Midbrain (tissue), 1 donor: ENCODE data around the gene STARD7.
"Not testable (repeated sequence)": the region's sequence is repeated elsewhere in the genome, so short reads cannot be mapped to it uniquely, and the experiment has no call there.

Experiments used
- DNase-seq: peaks from one replicate; lab custom pipeline; 2025; lab: John Stamatoyannopoulos, UW

Gene STARD7

DNA sequence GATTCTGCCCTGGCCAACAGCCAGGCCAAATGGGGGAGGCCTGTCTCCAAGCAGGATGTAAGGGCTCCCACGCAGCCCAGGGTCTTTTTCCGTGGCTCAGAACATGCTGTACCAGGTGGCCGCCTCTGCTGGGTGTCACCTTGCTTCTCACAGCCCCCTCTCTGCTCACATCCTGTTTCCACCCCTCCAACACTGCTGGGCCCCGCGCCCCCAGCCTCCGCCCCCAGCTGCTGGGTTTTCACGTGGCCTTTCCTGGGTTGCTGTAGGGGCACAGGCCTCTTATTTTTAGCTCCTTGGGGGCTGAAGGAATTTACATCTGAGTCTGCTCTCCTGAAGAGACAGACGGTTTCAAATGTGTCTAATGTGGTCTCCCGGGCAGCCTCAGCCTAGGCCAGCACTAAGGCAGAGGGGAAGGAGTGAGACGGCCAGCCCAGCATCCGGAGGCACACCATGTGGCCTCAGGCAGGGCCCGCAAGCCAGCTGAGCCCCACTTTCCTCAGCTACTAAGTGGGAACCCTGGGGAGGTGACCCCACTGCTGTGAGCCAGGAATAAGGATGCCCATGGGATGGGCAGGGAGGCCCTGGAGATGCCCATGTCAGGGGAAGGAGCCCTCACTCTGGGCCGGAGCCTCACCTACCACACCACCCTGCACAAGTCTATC is 44.7 kb downstream of the STARD7 start:
- no peak for DNase-seq

DNA sequence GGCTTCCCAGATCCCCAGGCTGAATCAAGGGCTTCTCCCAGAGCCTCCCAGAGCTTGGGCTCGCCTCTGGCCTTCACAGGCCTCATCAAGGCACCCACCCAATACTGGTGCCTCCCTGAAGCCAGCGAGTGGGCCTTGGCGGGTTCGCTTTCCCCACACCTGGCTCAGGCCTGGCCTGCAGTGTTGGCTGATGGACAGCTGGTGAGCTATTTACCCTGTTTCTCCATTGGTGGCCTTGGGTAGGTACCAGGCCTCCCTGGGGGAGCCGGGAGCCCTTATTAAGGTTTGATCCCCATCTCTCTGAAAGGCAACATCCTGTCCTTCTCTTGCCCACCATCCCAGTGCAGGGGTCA is 45.2 kb downstream of the STARD7 start:
- no peak for DNase-seq

DNA sequence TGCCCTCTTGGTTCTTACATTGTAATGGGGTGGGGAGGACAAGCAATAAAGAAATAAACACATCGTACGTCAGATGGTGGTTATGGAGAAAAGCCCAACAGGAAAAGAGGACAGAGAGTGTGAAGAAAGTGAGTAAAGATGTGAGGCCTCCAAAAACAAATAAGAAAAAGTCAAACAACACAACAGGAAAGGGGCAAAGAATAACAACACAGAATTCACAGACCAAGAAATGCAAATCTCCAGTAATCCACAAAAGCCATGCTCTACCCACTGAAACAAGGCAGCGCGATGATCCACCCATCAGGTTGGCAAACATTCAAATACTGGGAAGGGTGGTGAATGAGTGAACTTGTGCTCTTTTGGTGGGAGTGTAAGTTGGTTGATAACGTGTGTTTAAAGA is 46.7 kb downstream of the STARD7 start:
- no peak for DNase-seq

DNA sequence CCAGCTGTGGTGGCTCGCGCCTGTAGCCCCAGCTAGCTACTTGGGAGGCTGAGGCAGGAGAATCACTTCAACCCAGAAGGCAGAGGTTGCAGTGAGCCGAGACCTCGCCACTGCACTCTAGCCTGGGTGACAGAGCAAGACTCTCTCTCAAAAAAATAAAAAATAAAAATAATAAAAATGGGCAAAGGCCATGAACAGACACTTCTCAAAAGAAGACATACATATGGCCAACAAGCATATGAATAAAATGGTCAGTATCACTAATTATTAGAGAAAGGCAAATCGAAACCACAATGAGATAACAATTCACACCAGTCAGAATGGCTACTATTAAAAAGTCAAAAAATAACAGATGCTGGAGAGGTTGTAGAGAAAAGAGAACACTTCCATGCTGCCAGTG is 48.3 kb downstream of the STARD7 start:
- DNase-seq: not testable (repeated sequence)

DNA sequence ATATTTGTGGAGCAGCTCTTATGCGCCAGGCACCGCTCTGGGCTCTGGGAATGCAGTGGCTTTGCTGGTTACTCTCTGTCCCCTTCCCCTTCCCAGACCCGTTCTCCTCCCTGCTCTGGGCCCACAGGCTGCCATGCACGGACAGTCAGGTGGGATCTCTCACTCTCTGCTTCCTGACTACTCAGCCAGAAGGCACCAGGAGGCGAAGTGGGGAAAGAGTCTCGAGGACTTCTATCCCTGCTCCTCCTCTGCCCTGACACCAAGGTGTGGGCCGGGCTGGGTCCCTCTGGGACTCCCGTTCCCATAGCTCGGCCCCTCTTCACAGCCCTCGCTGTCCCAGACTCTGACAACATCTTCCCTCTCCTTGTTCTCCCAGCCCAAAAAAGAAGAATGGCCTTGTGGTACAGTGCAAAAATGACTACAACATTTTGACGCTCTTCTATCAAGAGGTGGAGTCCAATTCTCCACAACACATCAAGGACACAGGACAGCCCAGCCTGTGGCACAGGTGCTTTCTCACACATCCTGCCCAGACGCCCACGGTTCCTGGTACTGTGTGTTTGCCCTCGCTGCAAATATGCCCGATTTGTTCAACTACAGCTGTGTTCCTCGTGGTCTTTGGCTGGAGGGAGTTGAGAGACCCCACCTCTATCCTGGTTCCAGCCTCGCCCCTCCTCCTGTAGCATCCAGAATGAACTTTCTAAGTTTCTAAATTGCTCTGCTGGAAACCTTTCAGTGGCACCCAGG is 49.4 kb downstream of the STARD7 start:
- no peak for DNase-seq

DNA sequence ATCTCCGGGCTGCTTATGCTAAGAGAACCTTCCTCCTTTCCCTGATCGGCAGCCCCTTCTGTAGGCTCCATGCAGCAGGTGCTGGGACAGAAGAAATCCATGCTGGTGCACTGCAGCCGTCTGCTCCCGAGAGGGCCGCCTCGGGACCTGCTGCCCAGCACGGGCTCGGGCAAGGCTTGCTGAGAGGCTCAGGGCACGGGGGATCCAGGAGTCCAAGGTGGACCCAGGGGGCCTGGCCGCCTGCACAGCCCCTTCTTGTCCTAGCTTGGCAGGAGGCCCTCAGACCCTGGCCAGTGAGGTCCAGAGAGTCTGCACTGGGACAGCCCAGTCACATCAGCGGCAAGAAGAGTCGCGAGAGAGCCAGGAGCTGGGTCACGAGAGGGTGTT is 50.1 kb downstream of the STARD7 start:
- no peak for DNase-seq

DNA sequence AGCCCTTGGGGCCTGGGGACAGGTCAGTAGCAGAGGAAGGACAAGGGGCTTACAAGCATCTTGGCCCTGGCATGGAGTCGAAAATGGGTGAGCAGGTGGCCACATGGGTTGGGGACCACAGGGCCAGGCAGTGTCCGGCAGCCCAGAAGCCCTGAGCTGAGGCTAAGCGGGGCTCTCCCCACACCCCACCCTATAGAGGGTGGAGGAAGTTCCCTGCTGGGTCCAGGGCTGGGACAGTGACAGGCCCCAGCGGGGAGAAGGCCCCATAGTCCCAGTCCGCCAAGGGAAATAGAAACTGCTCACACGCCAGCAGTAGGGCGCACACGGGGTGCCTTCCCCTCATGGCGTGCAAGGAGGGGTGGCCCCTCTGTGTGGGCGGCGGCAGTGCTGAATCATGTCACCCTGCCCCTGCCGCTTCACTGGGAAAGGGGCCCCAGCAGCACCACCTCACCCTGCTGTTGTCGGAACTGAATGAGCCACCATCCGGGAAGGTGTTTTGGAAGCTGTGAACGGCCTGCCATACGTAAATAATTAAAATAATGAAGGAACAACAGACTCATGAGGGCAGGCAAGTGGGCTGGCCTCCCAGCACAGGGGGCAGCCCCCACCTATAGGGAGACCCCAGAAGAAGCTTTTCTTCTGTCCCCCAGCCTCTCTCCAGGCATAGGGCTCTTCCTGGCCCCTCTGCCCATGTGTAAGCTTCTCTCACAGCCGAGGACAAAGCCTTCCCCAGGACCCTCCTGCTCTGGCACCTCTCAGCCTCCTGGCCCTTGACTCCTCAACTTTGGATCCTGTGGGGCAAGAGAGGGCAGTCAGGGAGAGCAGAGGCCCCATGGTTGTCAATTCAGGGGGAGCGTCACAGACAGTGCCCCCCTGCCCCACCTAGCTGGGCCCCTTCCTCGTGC is 50.7 kb downstream of the STARD7 start:
- DNase-seq: no peak

DNA sequence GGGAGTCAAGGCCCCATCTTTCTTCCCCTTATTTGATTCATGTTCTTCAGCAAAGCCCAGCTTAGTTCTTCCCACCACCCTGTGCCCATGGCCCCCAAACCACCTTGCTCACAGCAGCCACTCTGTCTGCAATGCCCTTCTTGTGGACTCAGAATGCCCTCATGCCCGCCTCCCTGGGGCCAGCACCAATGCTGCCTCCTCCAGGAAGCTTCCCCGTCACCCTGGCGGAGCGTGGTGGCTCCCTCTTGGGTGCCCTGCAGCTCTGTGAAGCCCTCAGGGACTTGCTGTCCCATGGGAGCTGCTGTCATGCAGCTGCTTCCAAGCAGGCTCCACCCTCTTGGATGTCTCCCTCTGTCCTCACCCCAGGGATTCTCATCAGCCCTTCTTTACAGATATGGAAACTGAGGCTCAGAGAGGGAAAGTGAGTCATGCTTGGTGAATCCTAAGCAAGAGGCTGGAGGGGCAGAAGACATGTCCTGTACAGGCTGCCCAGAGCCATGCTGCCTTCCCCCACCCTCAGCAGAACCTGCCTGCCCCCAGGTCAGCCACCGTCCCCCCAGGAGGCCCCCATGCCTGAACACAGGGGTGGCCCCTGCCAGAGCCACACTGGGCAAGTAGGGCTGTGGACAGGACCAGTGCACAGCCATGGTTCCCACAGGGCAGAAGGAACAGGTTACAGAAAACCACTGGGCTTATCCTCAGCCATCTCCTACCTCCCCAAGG is 51.5 kb downstream of the STARD7 start:
- no peak for DNase-seq

DNA sequence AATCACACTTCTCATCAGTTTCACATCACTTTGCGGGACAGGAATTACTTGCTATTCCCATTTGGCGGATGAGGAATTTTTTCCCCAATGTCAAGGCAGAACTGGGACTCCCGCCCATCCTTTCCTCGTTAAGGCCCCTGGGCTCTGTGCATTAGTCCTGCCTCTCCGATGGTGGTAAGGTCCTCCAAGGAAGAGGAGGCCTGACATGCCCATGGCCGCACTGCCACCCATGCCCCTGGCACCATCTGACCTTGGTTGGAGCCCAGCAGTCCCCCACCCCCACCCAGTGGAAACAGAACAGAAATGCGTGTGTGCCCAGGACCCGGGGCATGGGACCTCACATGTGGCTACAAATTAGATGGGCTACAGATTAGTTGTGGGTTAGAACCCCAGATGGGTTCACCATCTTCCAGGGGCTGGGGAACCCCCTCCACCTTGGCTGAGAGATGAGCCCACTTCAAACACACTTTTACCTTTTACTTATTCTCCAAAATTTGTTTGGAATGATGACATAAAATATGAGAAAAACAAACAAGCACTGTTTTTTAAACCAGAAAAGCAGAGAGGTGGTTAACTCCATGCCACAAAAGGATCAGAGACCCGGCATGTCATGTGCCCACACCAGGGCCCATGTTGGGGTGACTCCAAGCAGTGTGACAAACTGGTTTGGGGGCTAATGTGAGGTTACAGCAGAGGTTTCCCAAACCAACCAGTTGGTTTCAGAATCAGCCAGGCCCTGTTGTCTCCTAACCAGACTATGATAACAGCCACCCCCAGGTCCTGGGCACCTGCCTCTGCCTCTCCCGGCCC is 52.4 kb downstream of the STARD7 start:
- no peak for DNase-seq

DNA sequence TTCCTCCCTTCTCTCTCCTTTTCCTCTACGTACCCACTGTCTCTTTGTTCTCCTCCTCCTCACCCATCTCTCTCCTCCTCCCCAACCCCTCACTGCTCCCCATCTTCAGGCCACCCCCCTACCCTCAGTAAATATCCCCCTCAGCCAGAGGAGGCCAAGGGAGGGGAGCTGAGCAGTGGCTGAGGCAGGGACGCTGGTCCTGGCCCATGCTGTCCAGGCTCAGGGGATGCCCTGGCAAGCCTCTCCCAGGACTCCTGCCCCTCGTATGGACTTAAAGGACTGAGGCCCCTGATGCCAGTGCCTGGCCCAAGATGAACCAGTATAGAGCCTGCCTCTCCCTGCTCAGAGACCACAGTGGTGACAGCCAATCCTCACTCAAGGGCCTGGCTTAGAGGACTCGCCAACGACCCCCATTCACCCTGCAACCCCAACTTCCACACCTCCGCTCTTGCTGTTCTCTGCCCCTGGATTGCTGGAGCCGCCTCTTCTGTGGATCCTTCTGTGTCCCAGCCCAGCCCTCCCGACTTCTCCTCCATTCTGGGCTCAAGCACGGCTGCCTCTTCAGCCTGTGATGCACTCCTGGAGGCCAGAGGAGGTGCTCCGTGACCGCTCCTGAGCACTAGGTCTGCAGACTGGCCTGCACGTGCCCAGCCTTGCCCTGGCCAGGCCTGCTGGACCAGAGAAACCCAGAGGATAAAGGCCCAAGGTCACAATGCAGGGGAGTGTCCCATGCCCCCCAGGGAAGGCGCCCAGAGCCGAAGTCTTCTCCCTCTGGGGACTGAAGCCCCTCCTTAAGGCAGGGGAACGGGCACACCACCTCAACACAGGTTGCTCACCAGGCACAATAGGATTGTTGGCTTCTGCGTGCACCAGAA is 53.9 kb downstream of the STARD7 start:
- DNase-seq: no peak

DNA sequence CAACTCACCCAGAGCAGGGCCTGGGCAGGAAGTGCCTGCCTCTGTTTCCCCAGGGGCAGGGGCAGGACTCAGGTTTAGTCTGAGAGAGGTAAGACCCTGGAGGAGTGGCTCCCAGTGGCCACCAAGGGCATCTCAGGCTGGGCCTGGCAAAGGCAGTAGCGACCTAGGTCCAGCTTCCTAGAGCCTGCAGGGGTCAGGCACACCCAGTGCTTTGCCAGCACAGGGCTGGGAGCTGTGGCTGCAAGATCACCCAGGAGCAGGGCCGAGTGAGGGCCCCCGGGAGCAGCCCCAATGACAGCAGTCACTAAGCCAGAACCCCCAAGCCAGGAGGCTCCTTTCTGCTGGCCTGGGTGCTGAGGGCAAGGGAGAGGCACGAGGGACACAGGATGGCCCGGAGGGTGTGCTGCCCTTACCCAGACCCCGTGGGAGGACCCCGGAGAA is 54.6 kb downstream of the STARD7 start:
- DNase-seq: no peak

DNA sequence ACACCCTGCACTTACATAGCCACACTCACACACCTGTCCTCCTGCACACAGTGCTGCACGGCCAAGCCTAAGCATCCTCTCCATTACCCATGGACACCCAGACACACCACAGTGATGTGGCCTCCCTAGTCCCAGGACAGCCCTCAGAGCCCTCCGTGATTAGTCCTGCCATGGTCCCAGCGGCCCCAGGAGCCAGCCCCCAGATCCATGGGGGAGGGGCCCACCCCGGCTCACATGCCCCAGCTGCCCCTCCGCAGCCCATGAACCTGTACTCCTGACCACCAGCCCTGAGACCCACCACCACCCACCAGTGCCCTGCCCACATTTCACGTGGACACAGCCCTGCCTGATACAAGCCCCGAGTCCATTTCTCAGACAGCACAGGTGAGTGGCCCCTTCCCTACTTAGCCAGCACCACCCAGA is 55.3 kb downstream of the STARD7 start:
- no peak for DNase-seq

DNA sequence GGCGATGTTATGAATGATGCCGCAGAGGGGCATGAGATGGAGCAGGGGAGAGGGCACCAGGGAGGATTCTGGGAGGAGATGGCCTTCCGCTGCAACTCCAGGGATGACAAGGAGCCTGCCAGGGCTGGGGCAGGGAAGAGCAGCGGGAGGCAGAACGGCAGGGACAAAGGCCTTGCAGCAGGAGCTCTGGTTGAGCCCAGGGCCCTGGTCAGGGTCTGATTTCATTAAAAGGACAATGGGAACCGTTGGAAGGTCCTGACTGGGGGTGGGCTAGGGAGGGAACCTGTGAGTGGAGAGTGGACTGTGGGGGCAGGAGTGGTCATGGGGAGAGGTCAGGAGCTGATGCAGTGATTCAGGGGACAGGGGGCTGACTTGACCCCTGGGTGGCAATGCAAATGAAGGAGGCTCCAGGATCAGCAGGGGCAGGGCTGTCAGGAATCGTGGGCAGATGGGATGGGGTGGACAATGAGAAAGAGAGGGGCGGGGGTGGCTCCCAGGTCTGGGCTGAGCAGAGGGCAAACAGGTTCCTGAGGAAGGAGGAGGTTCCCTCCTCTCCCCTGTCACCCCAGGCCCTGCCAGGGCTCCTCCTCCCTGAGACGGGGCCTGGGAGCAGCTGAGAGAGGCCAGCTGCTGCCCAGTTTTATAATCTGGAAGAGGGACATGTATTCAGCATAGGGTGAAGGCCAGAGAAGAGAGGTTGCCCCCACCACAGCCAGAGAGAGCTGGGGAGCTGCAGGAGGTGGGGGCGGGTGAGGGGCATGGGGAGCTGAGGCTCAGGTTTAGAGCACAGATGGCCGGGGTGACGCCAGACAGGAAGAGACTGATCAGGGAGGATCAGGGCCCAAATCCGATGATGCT is 56.1 kb downstream of the STARD7 start:
- no peak for DNase-seq

DNA sequence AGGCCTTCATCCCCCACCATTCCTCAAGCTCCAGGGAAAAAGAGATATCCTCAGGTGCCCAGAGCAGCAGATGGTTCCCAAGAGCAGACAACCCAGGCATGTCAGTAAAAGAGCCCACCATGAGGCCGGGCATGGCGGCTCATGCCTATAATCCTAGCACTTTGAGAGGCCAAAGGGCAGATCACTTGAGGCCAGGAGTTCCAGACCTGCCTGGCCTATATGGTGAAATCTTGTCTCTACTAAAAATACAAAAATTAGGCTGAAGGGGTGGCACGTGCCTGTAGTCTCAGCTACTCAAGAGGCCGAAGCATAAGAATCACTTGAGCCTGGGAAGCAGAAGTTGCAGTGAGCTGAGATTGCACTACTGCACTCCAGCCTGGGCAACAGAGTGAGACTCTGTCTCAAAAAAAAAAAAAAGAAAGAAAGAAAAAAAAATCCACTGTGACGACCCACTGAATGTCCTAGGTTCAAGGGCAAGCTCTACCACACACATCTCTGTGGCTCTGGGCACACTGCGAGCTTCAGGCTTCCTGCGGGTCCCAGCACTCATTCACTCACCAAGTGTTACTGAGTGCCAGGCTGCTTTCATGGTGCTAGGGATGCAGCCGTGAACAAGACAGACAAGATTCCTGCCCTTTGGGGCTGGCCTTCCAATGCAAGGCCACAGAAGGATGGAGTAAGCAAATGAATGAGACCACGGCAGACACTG is 56.9 kb downstream of the STARD7 start:
- DNase-seq: no peak

DNA sequence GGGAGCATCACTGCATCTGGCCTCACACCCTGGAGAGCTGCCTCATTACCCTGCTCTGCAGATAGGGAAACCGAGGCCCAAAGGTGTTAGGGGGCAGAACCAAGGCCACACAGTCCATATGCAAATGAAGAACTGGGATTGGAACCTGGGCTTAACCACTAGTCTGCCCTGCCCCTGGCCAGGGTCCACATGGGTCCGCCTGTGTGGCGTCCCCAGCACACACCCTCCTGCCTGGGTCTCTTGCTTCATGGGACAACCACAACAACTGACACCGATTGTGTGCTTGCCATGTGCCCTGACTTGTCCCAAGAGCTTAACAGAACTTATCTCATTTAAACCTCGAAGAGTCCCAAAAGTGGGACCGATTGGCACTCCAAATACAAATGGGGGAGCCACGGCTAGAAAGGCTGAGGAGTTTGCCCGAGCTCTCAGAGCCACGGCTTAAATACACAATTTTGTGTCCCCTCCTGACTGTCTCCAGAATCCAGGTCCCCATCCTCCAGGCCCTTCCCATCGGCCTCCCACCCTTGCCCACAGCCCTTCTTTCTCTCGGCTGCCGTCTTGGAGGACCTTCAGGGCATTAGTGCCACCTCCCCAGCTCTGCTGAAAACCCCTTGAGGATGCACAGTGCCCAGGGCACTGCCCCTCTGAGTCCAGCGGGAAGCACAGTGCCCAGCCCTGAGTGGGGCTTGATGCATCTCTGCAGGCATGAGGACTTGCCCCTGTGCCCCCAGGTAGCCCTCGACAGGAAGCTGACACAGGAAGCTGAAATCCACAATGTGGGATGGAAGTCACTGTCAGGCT is 57.6 kb downstream of the STARD7 start:
- no peak for DNase-seq

DNA sequence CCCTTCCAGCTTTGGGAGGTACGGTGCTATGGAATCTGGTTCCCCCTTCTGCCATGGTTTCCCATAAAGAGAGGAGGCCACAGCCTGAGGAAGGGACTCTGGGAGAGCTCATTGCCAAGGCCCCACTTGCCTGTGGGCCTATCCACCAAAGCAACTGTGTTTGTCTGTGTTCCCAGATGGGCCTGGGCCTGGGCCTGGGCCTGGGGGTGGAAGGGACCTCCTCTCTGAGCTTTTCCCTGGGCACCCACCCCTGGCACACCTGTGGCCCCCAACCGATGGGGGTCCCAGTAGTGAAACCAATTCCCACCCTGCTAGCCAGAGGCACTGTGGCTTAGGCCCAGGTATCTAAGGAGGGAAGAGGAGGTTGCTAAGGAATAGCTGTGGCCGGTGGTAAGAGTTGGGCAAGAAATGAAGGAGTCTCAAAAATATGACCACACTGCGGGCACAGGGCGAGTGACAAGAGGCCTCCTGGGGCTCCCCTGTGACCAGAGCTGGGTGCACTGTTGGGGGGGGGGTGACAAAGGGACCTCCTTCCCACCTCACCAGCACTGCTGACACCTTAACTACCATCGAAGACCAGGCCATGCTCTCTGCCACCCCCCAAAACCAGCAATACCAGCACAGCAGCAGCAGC is 58.5 kb downstream of the STARD7 start:
- no peak for DNase-seq
